Hepatocyte (in vitro differentiated cells): Measurements from ENCODE around the gene ATP13A2.

ENCODE experiments used
- CTCF ChIP-seq: fragments of 200-600 bp; sonication (generic); IDR thresholded peaks from 2 replicates; pipeline ENCODE4 v1.5.1; 2016; ENCODE audit warnings: antibody characterized with exemption, mild to moderate bottlenecking; ENCODE audit not compliant: poor library complexity
- EZH2 ChIP-seq: fragments of 200-600 bp; sonication (generic); IDR thresholded peaks from 2 replicates; pipeline ENCODE4 v1.6.1; 2016; ENCODE audit warnings: antibody characterized with exemption, mild to moderate bottlenecking, borderline replicate concordance

- TF ChIP-seq CTCF: no peak
- TF ChIP-seq EZH2: no peak
Observed at GRCh38 chr1:17043676-17044075, 31.9 kb upstream of the ATP13A2 start.
